Activated T-cell treated with anti-CD3 and anti-CD28 coated beads for 4 hours (primary cell): ENCODE data around the gene CD80.
A peak's percentile ranks its signal among the peaks of the same experiment; 100 is the strongest.
"Not testable (repeated sequence)": the region's sequence is repeated elsewhere in the genome, so short reads cannot be mapped to it uniquely, and the experiment has no call there.

Experiments
- DNase-seq: peaks from one replicate; pipeline ENCODE4 v3.0.0-alpha.2; 2020

Gene CD80

GRCh38 chr3:119580067-119580760 is 20.8 kb upstream of the CD80 start:
- no peak for DNase-seq

- peak; percentile 21 for DNase-seq
Measured at GRCh38 chr3:119579366-119580066, 20.1 kb upstream of the CD80 start, which contains the start of gene ADPRH. TSS of gene ADPRH (plus strand) at chr3:119579492. CDS start at chr3:119582170, 2,678 bp downstream.

GRCh38 chr3:119575507-119575906 is 16.1 kb upstream of the CD80 start:
- no peak for DNase-seq

GRCh38 chr3:119571688-119572087 is 12.3 kb upstream of the CD80 start:
- no peak for DNase-seq

GRCh38 chr3:119571230-119571629 is 11.8 kb upstream of the CD80 start:
- no peak for DNase-seq

GRCh38 chr3:119570229-119570628 is 10.8 kb upstream of the CD80 start:
- DNase-seq = no peak

GRCh38 chr3:119569156-119569555 is 9.7 kb upstream of the CD80 start:
- no peak for DNase-seq

GRCh38 chr3:119563334-119563733 is 3.9 kb upstream of the CD80 start:
- not testable (repeated sequence) for DNase-seq

- no peak for DNase-seq
Measured at GRCh38 chr3:119562307-119562961, 3.0 kb upstream of the CD80 start.

GRCh38 chr3:119560160-119560559 is 746 bp upstream of the CD80 start:
- no peak for DNase-seq

- DNase-seq = no peak
Measured at GRCh38 chr3:119558626-119559317, 642 bp downstream of the CD80 start.

GRCh38 chr3:119557877-119558269 is 1.5 kb downstream of the CD80 start:
- no peak for DNase-seq

GRCh38 chr3:119557192-119557876 is 2.1 kb downstream of the CD80 start:
- DNase-seq = no peak

- DNase-seq = no peak
Measured at GRCh38 chr3:119555929-119556328, 3.5 kb downstream of the CD80 start.

GRCh38 chr3:119555309-119555735 is 4.1 kb downstream of the CD80 start:
- no peak for DNase-seq

- no peak for DNase-seq
Measured at GRCh38 chr3:119553823-119554415, 5.5 kb downstream of the CD80 start.

GRCh38 chr3:119552928-119553327 is 6.5 kb downstream of the CD80 start:
- DNase-seq = not testable (repeated sequence)

GRCh38 chr3:119551598-119551997 is 7.8 kb downstream of the CD80 start:
- DNase-seq = no peak

- DNase-seq = no peak
Measured at GRCh38 chr3:119550192-119550910, 9.1 kb downstream of the CD80 start.

- no peak for DNase-seq
Measured at GRCh38 chr3:119548341-119548740, 11.1 kb downstream of the CD80 start.

- no peak for DNase-seq
Measured at GRCh38 chr3:119547227-119547626, 12.2 kb downstream of the CD80 start.

- no peak for DNase-seq
Measured at GRCh38 chr3:119543147-119543546, 16.3 kb downstream of the CD80 start.
